GM12801 (cell line): ENCODE results near the gene SORCS1.

Experiments used
- TF ChIP-seq, protein P1 (sequence below): IDR thresholded peaks from one replicate; pipeline ENCODE4 v1.5.1; 2011; ENCODE audit warnings: control low read depth; ENCODE audit not compliant: insufficient read length; ENCODE audit errors: extremely low read depth

Gene SORCS1

DNA sequence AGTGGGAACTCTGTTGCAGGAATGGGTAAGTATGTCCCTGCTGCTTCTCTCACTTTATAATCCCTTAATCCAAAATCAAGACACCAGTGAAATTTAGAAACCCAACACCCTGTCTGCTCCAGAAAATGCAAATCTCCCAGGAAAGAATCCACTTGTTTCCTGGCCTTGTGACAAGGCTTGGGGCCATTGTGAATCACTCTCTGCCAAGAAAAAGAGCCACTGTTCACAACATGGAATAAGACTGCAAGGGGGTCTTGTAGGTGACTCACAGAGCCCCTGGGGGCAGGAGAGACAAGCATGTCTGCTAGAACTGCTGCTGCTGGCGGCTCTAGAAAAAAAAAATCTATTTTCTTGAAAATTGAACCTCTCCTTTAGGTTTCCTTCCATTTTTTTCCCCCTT is 191.2 kb downstream of the SORCS1 start:
- TF ChIP-seq, protein P1, sequence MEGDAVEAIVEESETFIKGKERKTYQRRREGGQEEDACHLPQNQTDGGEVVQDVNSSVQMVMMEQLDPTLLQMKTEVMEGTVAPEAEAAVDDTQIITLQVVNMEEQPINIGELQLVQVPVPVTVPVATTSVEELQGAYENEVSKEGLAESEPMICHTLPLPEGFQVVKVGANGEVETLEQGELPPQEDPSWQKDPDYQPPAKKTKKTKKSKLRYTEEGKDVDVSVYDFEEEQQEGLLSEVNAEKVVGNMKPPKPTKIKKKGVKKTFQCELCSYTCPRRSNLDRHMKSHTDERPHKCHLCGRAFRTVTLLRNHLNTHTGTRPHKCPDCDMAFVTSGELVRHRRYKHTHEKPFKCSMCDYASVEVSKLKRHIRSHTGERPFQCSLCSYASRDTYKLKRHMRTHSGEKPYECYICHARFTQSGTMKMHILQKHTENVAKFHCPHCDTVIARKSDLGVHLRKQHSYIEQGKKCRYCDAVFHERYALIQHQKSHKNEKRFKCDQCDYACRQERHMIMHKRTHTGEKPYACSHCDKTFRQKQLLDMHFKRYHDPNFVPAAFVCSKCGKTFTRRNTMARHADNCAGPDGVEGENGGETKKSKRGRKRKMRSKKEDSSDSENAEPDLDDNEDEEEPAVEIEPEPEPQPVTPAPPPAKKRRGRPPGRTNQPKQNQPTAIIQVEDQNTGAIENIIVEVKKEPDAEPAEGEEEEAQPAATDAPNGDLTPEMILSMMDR: no peak

- TF ChIP-seq, protein P1: no peak
These were observed 192.1 kb downstream of the SORCS1 start for GRCh38 chr10:106972381-106972780.

DNA sequence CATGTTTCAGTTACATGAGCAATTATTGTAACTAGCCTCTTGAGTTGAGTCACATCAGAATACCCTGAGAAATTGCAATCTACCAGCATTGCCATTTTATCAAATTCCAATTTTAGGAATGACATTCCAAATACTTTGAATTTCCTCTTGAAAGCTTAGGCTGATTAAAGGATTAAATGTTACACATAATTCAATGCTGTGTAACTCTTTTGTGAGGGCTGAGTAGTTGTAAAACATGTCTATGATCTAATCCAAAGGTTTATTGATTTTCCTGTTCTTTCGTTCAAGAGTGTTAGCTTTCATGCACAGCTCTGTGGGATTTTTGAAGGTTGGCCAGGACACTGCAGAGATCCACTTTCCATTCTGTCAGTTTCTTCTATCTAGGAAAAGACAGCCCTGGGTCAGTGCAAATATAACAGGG is 193.1 kb downstream of the SORCS1 start:
- TF ChIP-seq, protein P1: no peak

- TF ChIP-seq, protein P1: no peak
These were observed 197.1 kb downstream of the SORCS1 start for GRCh38 chr10:106967452-106967851.

- TF ChIP-seq, protein P1: no peak
These were observed 203.7 kb downstream of the SORCS1 start for GRCh38 chr10:106960812-106961211.

DNA sequence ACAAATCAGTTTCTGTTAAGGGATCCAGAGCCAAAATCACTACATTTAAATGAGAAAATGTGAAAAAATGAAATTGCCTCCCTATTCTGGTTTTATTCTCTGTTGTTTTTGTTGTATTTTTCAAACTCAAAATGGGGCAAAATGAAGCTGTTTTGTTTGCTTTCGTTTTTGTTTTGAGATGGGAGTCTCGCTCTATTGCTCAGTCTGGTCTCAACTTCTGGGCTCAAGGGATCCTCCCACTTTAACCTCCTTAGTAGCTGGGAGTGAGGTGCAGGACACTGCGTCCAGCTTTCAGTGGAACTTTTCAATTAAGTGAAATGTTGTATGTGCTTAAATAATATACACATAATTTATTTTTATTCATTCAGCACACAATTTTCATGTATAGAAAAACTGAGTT is 205.0 kb downstream of the SORCS1 start:
- TF ChIP-seq, protein P1: no peak

DNA sequence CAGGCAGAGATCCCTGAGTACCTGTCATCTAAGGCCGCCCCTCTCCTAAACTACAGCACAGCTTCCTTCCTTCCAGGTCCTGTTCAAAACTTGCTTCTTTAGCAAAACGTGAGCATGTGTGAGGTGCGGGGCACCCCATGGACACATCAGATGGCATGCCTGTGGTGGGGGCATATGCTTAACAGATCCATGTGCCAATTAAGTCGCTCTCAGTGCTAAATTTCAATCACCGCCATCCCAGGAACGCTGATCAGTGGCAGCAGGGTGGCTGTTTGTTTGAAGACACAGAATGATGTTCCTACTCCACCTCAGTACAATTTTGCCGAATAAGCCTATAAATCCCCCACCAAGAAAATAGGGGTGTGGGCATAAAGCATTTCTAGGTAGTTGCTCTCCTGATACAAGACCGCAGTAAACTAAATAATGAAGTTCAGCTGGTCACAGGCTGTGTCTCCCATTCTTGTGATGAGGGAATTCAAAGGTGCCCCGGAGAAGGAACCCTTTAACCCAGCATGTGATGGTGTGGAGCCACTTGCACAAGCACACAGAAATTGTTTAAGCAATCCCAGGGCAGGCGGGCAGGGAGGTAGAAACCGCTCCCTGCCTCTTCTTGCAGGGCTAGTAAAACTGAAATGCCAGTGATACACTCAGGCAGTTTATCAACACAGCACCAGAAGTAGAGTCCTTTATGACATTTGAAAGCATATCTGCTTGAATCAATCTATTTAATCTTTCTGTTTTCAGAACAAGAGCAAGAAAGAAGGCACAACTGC is 205.7 kb downstream of the SORCS1 start:
- TF ChIP-seq, protein P1: no peak
